Measurements from ENCODE around the gene MTARC1.
A peak's percentile ranks its signal among the peaks of the same experiment; 100 is the strongest.

MTARC1 gene

DNA sequence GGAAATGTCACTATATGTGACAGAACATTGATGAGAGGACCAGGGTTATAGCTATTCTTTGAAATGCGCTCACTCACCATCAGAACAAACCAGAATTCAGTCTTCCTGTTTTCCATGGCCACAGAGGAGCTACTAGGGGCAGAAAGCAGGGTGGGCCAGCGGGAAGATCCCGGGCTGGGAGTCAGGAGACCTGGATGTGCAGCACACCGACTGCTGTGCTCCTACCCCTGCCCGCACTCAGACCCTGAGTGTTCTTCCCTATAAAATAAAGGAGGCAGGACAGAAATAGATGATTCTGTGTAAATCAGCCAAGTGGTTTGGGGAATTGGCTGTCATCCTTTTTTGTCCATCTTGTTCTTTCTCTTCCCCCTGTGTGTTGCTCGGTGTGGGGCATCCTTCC lies 21.0 kb downstream of the MTARC1 start:
- no peak overlapping the region for H3K4me3 Mint-ChIP-seq
- no peaks in the 10 kb centered on the region for H3K4me1 Mint-ChIP-seq (ENCODE audit: low read depth)
- no peaks in the 10 kb centered on the region for H3K36me3 Mint-ChIP-seq (ENCODE audit: low read depth)
- H3K9me3 Mint-ChIP-seq: no peaks in the 10 kb centered on the region
- no peak overlapping the region for H3K27ac Mint-ChIP-seq
- H3K27me3 Mint-ChIP-seq (ENCODE audit: low read depth): no peaks in the 10 kb centered on the region

DNA sequence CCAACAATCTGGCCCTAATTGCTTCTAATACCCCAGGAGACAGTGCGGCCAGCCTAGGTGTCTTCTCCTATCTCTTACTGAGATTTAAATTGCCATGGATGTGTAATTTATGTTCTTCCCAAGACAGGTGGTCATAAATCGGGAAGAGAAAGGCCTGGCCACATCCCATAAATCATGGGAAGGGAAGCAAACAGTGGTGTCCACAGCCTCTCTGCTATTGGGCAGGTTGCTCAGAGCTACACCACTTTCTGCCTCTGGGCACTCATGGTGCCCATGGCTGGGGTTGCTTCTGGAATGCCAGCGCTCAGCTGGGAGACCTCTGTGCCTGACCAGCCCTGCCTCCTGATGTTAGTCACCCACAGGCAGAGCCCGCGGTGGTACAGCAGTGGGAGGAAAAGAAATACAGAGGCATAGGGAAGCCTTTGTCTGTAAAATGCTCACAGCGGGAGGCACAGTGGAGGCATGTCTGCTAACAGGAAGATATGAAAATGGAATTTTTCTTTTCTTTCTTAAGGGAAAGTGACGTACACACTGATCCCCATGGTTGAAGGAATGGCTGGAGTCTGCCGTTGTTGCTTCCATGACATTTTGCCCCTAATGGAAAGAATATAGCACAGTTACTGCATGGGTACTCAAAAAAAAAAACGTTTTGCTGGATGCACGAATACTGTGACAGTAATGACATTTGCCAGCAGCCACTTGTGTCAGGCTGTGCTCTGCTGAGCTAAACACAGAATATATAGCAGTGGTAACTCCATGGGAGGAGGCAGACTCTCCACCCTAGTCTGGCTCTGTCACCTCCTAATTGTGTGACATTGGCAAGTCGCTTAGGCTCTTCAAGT lies 21.9 kb downstream of the MTARC1 start:
- no peak overlapping the region for H3K4me3 Mint-ChIP-seq
- H3K9me3 Mint-ChIP-seq: no peaks in the 10 kb centered on the region
- H3K4me1 Mint-ChIP-seq (ENCODE audit: low read depth): no peaks in the 10 kb centered on the region
- H3K27ac Mint-ChIP-seq: no peak overlapping the region
- H3K27me3 Mint-ChIP-seq (ENCODE audit: low read depth): no peaks in the 10 kb centered on the region
- H3K36me3 Mint-ChIP-seq (ENCODE audit: low read depth): no peaks in the 10 kb centered on the region

DNA sequence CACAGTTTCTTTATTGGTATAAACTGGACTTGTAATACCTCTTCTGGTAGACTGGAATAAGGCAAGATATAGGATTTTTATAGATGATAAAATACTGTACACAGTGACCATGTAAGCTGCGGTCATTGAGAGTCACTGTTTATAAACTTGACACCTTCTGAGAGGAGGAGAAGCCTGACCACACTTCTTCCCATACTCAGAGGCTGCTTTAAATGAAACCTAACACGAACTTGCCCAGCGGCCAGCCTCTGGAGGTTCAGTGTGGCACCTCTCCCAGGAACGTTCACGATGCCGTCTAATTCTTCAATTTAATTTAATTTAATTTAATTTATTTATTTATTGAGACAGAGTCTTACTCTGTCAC lies 22.5 kb downstream of the MTARC1 start:
- no peaks in the 10 kb centered on the region for H3K4me1 Mint-ChIP-seq (ENCODE audit: low read depth)
- H3K9me3 Mint-ChIP-seq: no peaks in the 10 kb centered on the region
- H3K36me3 Mint-ChIP-seq (ENCODE audit: low read depth): no peaks in the 10 kb centered on the region
- no peak overlapping the region for H3K27ac Mint-ChIP-seq
- no peak overlapping the region for H3K4me3 Mint-ChIP-seq
- peaks cover 3% of the 10 kb centered on the region for H3K27me3 Mint-ChIP-seq (ENCODE audit: low read depth)

- Mint-ChIP-seq H3K27me3 (ENCODE audit: low read depth) (peaks cover 3% of the 10 kb centered on the region), H3K27ac (no peak overlapping the region), H3K4me3 (no peak overlapping the region), H3K9me3 (no peaks in the 10 kb centered on the region), H3K4me1 (ENCODE audit: low read depth) (no peaks in the 10 kb centered on the region), H3K36me3 (ENCODE audit: low read depth) (no peaks in the 10 kb centered on the region)
Measured at GRCh38 chr1:220809704-220810103, 23.0 kb downstream of the MTARC1 start.

DNA sequence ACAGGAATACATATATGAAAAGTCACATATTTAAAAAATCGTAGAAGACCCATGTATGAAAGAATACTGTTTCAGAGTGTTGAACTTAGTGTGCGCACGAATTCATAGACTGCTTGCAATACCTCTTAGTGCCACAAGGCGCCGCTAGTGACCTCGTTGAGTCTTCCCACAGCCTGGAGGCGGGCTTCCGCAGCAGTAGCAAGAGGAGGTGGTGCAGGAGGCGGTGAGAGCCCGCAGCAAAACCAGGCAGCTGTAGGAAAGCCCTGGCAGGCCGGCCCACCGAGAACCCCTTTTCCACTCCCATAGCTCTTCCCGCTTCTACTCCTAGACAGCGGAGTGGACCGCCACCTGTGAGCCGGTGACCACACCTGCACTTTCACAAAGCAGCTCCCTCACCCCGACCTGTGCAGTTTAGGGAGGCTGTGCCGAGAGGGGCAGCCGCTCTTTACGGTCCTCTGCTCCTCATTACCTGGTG lies 23.5 kb downstream of the MTARC1 start:
- Mint-ChIP-seq H3K27ac (no peak overlapping the region), H3K4me1 (ENCODE audit: low read depth) (no peaks in the 10 kb centered on the region), H3K27me3 (ENCODE audit: low read depth) (peaks cover 3% of the 10 kb centered on the region), H3K9me3 (no peaks in the 10 kb centered on the region), H3K36me3 (ENCODE audit: low read depth) (no peaks in the 10 kb centered on the region), H3K4me3 (peak overlapping the region; percentile 17)

GRCh38 chr1:220810963-220811362 lies 24.2 kb downstream of the MTARC1 start:
- Mint-ChIP-seq H3K4me3 (no peak overlapping the region), H3K36me3 (ENCODE audit: low read depth) (no peaks in the 10 kb centered on the region), H3K9me3 (no peaks in the 10 kb centered on the region), H3K4me1 (ENCODE audit: low read depth) (no peaks in the 10 kb centered on the region), H3K27ac (no peak overlapping the region), H3K27me3 (ENCODE audit: low read depth) (peaks cover 3% of the 10 kb centered on the region)

- Mint-ChIP-seq H3K4me1 (ENCODE audit: low read depth) (no peaks in the 10 kb centered on the region), H3K27ac (no peak overlapping the region), H3K9me3 (no peaks in the 10 kb centered on the region), H3K27me3 (ENCODE audit: low read depth) (peaks cover 3% of the 10 kb centered on the region), H3K4me3 (no peak overlapping the region), H3K36me3 (ENCODE audit: low read depth) (no peaks in the 10 kb centered on the region)
Measured at GRCh38 chr1:220811695-220812094, 25.0 kb downstream of the MTARC1 start.

DNA sequence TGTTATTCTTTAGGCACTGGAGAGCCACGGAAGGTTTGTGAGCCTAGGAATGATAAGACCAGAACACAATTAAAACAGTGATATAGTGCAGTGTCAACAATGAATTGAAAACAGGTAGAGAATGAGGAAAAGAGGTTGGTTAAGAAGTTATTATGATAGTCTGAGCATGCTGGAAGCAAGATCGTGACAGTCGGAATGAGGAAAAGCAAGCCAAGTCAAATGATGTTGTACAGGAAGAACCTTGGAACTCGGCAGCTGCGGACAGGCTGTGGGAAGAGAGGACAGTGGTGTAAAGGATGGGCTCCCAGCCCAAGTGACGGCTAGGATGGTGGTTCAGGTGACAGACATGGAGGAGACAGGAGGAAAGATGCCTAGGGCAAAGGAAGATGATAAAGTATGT lies 25.6 kb downstream of the MTARC1 start:
- Mint-ChIP-seq H3K36me3 (ENCODE audit: low read depth) (no peaks in the 10 kb centered on the region), H3K4me3 (no peak overlapping the region), H3K27ac (no peak overlapping the region), H3K4me1 (ENCODE audit: low read depth) (no peaks in the 10 kb centered on the region), H3K9me3 (no peaks in the 10 kb centered on the region), H3K27me3 (ENCODE audit: low read depth) (peaks cover 3% of the 10 kb centered on the region)

- H3K4me1 Mint-ChIP-seq (ENCODE audit: low read depth): no peaks in the 10 kb centered on the region
- H3K27ac Mint-ChIP-seq: no peak overlapping the region
- no peaks in the 10 kb centered on the region for H3K9me3 Mint-ChIP-seq
- no peak overlapping the region for H3K4me3 Mint-ChIP-seq
- no peaks in the 10 kb centered on the region for H3K36me3 Mint-ChIP-seq (ENCODE audit: low read depth)
- H3K27me3 Mint-ChIP-seq (ENCODE audit: low read depth): peaks cover 3% of the 10 kb centered on the region
Measured at GRCh38 chr1:220813013-220813412, 26.3 kb downstream of the MTARC1 start.

GRCh38 chr1:220815409-220815808 lies 28.7 kb downstream of the MTARC1 start:
- H3K27me3 Mint-ChIP-seq (ENCODE audit: low read depth): peaks cover 13% of the 10 kb centered on the region
- no peak overlapping the region for H3K27ac Mint-ChIP-seq
- no peak overlapping the region for H3K4me3 Mint-ChIP-seq
- H3K36me3 Mint-ChIP-seq (ENCODE audit: low read depth): no peaks in the 10 kb centered on the region
- H3K9me3 Mint-ChIP-seq: peaks cover 4% of the 10 kb centered on the region
- no peaks in the 10 kb centered on the region for H3K4me1 Mint-ChIP-seq (ENCODE audit: low read depth)

- Mint-ChIP-seq H3K9me3 (peaks cover 5% of the 10 kb centered on the region), H3K27me3 (ENCODE audit: low read depth) (peaks cover 14% of the 10 kb centered on the region), H3K4me1 (ENCODE audit: low read depth) (no peaks in the 10 kb centered on the region), H3K36me3 (ENCODE audit: low read depth) (no peaks in the 10 kb centered on the region), H3K4me3 (no peak overlapping the region), H3K27ac (no peak overlapping the region)
Measured at GRCh38 chr1:220817907-220818306, 31.2 kb downstream of the MTARC1 start.

GRCh38 chr1:220818421-220819173 lies 31.9 kb downstream of the MTARC1 start:
- Mint-ChIP-seq H3K9me3 (peaks cover 5% of the 10 kb centered on the region), H3K27ac (no peak overlapping the region), H3K36me3 (ENCODE audit: low read depth) (no peaks in the 10 kb centered on the region), H3K4me1 (ENCODE audit: low read depth) (no peaks in the 10 kb centered on the region), H3K27me3 (ENCODE audit: low read depth) (peaks cover 17% of the 10 kb centered on the region), H3K4me3 (no peak overlapping the region)

GRCh38 chr1:220819467-220820026 lies 32.8 kb downstream of the MTARC1 start:
- Mint-ChIP-seq H3K4me1 (ENCODE audit: low read depth) (no peaks in the 10 kb centered on the region), H3K9me3 (peaks cover 5% of the 10 kb centered on the region), H3K36me3 (ENCODE audit: low read depth) (no peaks in the 10 kb centered on the region), H3K4me3 (no peak overlapping the region), H3K27ac (no peak overlapping the region), H3K27me3 (ENCODE audit: low read depth) (peaks cover 14% of the 10 kb centered on the region)

GRCh38 chr1:220824031-220824989 lies 37.6 kb downstream of the MTARC1 start:
- Mint-ChIP-seq H3K4me3 (no peak overlapping the region), H3K27me3 (ENCODE audit: low read depth) (peaks cover 14% of the 10 kb centered on the region), H3K4me1 (ENCODE audit: low read depth) (no peaks in the 10 kb centered on the region), H3K9me3 (peaks cover 5% of the 10 kb centered on the region), H3K36me3 (ENCODE audit: low read depth) (no peaks in the 10 kb centered on the region), H3K27ac (no peak overlapping the region)

All from T-helper 1 cell treated with Interleukin-12 subunit alpha and Interleukin-12 subunit beta and Interleukin-4 antibody, amounts not matched to agents 30 μg/mL and 1 μg/mL, for 36 hours (primary cell).